Vagina (tissue), 2 donors: ENCODE data around the gene DHFR2. TPM values are rescaled to one million over a fixed set of nuclear protein-coding genes. Genes with fewer than 3 reads are reported as not detected.

Experiments used
- DNase-seq, 2 donors: peaks; one replicate each; pipeline ENCODE4 v3.0.0-alpha.2; 2017; ENCODE audit errors: extremely low spot score in 2 of 2
- H3K27ac ChIP-seq: fragments of 200-600 bp; sonication (generic); one replicate; pipeline ENCODE4 v1.5.1; 2019
- H3K27me3 ChIP-seq: fragments of 200-600 bp; sonication (generic); one replicate; pipeline ENCODE4 v1.5.1; 2019
- H3K36me3 ChIP-seq, 2 donors: fragments of 200-600 bp; sonication (generic); one replicate each; pipeline ENCODE4 v1.5.1; 2017 to 2019
- H3K4me1 ChIP-seq: fragments of 200-600 bp; sonication (generic); one replicate; pipeline ENCODE4 v1.5.1; 2019
- H3K4me3 ChIP-seq, 2 donors: fragments of 200-600 bp; sonication (generic); 1 replicate in 1 of 2; 2 replicates in 1 of 2; pipeline ENCODE4 v1.5.1; 2016 to 2019
- H3K9me3 ChIP-seq: fragments of 200-600 bp; sonication (generic); one replicate; pipeline ENCODE4 v1.5.1; 2019
- CTCF ChIP-seq, 3 experiments: fragments of 450-650 bp in 2 of 3; fragments of 200-600 bp in 1 of 3; sonication (generic) in 1 of 3; IDR thresholded peaks; one replicate each; pipeline ENCODE4 v1.5.1; 2017 to 2019; ENCODE audit warnings: antibody characterized with exemption in 3 of 3, mild to moderate bottlenecking in 2 of 3, moderate library complexity in 2 of 3
- POLR2A ChIP-seq, 2 donors: fragments of 450-650 bp; IDR thresholded peaks; one replicate each; pipeline ENCODE4 v1.6.1; 2017; ENCODE audit warnings: antibody characterized with exemption in 2 of 2, mild to moderate bottlenecking in 2 of 2, moderate library complexity in 2 of 2
- POLR2AphosphoS5 ChIP-seq, 2 donors: sonication (generic); formaldehyde crosslinking; IDR thresholded peaks; one replicate each; pipeline ENCODE4 v1.9.0; 2017; ENCODE audit warnings: antibody characterized with exemption in 2 of 2, mild to moderate bottlenecking in 2 of 2, low read depth in 1 of 2; ENCODE audit not compliant: insufficient read depth in 1 of 2
- intact Hi-C: fragments of 100-400 bp; cut with DNase I; formaldehyde crosslinking; loops from one replicate; pipeline ENCODE4 v1.15.1; 2023
- total RNA-seq: library from RNA; depleted of rRNA; stranded (reverse); fragments of >200 nt; gene quantifications from one replicate; pipeline ENCODE4 v1.2.3, GENCODE V29; 2016

The DHFR2 gene
- total RNA-seq, 1 donor from 2014 or later: 6.4 TPM

GRCh38 chr3:94071713-94072284 is 9.1 kb upstream of the DHFR2 start:
- H3K36me3 ChIP-seq: peaks cover 0 to 12% of the 10 kb centered on the region in 2 donors
- no peak overlapping the region for H3K27ac ChIP-seq
- H3K4me1 ChIP-seq: no peaks in the 10 kb centered on the region
- TF ChIP-seq POLR2A (IDR thresholded peaks at IDR 0.05) (no peak), POLR2AphosphoS5 (IDR thresholded peaks at IDR 0.05; ENCODE audit: insufficient read depth in 1 of 2, low read depth in 1 of 2) (no peak), CTCF (IDR thresholded peaks at IDR 0.05) (no peak)
- no peaks in the 10 kb centered on the region for H3K27me3 ChIP-seq
- intact Hi-C loops: no loop called here
- DNase-seq: no peak
- no peaks in the 10 kb centered on the region for H3K9me3 ChIP-seq
- no peak overlapping the region for H3K4me3 ChIP-seq

- Histone ChIP-seq H3K4me1 (peaks cover 8% of the 10 kb centered on the region), H3K27ac (no peak overlapping the region), H3K4me3 (no peak overlapping the region), H3K27me3 (no peaks in the 10 kb centered on the region), H3K9me3 (no peaks in the 10 kb centered on the region), H3K36me3 (peaks cover 0 to 12% of the 10 kb centered on the region in 2 donors)
- TF ChIP-seq CTCF (IDR thresholded peaks at IDR 0.05) (no peak), POLR2AphosphoS5 (IDR thresholded peaks at IDR 0.05; ENCODE audit: insufficient read depth in 1 of 2, low read depth in 1 of 2) (no peak), POLR2A (IDR thresholded peaks at IDR 0.05) (no peak)
- intact Hi-C loops: no loop called here
- no peak for DNase-seq
Measured at GRCh38 chr3:94070341-94070911, 7.7 kb upstream of the DHFR2 start.

GRCh38 chr3:94069194-94069813 is 6.6 kb upstream of the DHFR2 start:
- no peak overlapping the region for H3K27ac ChIP-seq
- H3K4me1 ChIP-seq: peaks cover 18% of the 10 kb centered on the region
- intact Hi-C loops: loop anchor here (5.0 kb wide), 1 partner anchor 62 kb away; no protein-coding TSS in a partner anchor
- H3K9me3 ChIP-seq: no peaks in the 10 kb centered on the region
- peaks cover 0 to 12% of the 10 kb centered on the region in 2 donors for H3K36me3 ChIP-seq
- no peak for DNase-seq
- H3K4me3 ChIP-seq: no peak overlapping the region
- H3K27me3 ChIP-seq: no peaks in the 10 kb centered on the region
- TF ChIP-seq POLR2A (IDR thresholded peaks at IDR 0.05): no peak
- TF ChIP-seq CTCF (IDR thresholded peaks at IDR 0.05): peak; percentile 14 to 44 (median 44)
- no peak for TF ChIP-seq POLR2AphosphoS5 (IDR thresholded peaks at IDR 0.05; ENCODE audit: insufficient read depth in 1 of 2, low read depth in 1 of 2)

- peaks cover 0 to 5% of the 10 kb centered on the region in 2 donors for H3K36me3 ChIP-seq
- no peak overlapping the region for H3K27ac ChIP-seq
- H3K4me1 ChIP-seq: peaks cover 31% of the 10 kb centered on the region
- TF ChIP-seq CTCF (IDR thresholded peaks at IDR 0.05) (no peak), POLR2A (IDR thresholded peaks at IDR 0.05) (no peak), POLR2AphosphoS5 (IDR thresholded peaks at IDR 0.05; ENCODE audit: insufficient read depth in 1 of 2, low read depth in 1 of 2) (no peak)
- no peak overlapping the region for H3K4me3 ChIP-seq
- no peaks in the 10 kb centered on the region for H3K27me3 ChIP-seq
- no peak for DNase-seq
- H3K9me3 ChIP-seq: no peaks in the 10 kb centered on the region
- intact Hi-C loops: loop anchor here (5.0 kb wide), 1 partner anchor 60 kb away; no protein-coding TSS in a partner anchor
Measured at GRCh38 chr3:94066506-94067500, 4.1 kb upstream of the DHFR2 start.
